Mucosa of descending colon (tissue), 3 donors: ENCODE data around the gene NDC80. TPM values are rescaled to one million over a fixed set of nuclear protein-coding genes. Genes with fewer than 3 reads are reported as not detected.

Experiments used
- ATAC-seq: fragments of 200-7000 bp; cut with Tn5 transposase; one replicate; pipeline ENCODE4 v1.9.1; 2020; ENCODE audit warnings: mild to moderate bottlenecking, moderate library complexity
- DNase-seq, 3 donors: peaks; one replicate each; pipeline ENCODE4 v3.0.0-alpha.2; 2020
- H3K36me3 ChIP-seq: fragments of 200-600 bp; one replicate; pipeline ENCODE4 v1.8.0; 2021; ENCODE audit warnings: low read depth, mild to moderate bottlenecking
- H3K4me1 ChIP-seq: fragments of 200-600 bp; one replicate; pipeline ENCODE4 v1.8.0; 2021; ENCODE audit warnings: low read depth, mild to moderate bottlenecking
- H3K4me3 ChIP-seq: fragments of 200-600 bp; one replicate; pipeline ENCODE4 v1.8.0; 2021; ENCODE audit warnings: mild to moderate bottlenecking
- H3K9me3 ChIP-seq: fragments of 200-600 bp; one replicate; pipeline ENCODE4 v1.8.0; 2021; ENCODE audit warnings: mild to moderate bottlenecking
- CTCF ChIP-seq: fragments of 200-600 bp; IDR thresholded peaks from one replicate; pipeline ENCODE4 v1.8.0; 2022; ENCODE audit warnings: antibody characterized with exemption, mild to moderate bottlenecking
- intact Hi-C, 2 donors: fragments of 100-400 bp; cut with DNase I in 1 of 2; cut with micrococcal nuclease in 1 of 2; formaldehyde crosslinking; loops; one replicate each; pipeline versions ENCODE4 v1.11.0 to v1.11.1; 2022; cut with DNase I, micrococcal nuclease
- total RNA-seq, 3 donors: library from RNA; stranded (reverse); fragmentation: NEBNext Ultra II Directional in 2 of 3; extraction: Animal tissue kit (Norgen Biotek cat#: 25700) in 2 of 3; gene quantifications; one replicate each; pipeline versions ENCODE4 v1.2.1 to v1.2.4, GENCODE V29; 2021 to 2023
- donor health status: DM: no; HTN: no; CAD: no; lungs with moderate emphysema.
- donor health status: DM: no; HTN: no; CAD: no.
- donor health status: DM: no; HTN: yes; CAD: no.

Gene NDC80
- total RNA-seq, 3 donors from 2014 or later, result 1.5 to 11.6 (median 3.1) TPM

DNA sequence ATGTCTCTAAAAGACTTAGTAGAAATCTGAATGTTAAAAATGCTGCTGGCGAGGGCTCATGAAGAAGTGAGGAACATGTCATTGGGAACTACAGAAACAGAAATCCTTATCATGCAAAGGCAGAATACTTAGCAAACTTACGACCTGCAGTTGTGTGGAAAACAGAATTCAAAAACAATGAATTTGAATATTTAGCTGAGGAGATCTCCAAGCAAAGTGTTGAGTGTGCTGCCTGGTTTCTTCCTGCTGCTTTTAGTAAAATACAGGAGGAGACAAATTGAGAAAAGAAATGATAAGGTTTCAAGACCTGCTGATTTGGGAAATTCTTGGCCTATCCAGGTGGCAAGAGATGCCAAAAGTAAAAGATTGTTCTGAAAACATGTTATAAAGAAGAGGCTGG is 38.6 kb upstream of the NDC80 start:
- no peak for TF ChIP-seq CTCF
- intact Hi-C loops, result no loop called here
- H3K36me3 ChIP-seq, result no peaks in the 10 kb centered on the region
- DNase-seq, result no peak
- no peak for ATAC-seq
- H3K9me3 ChIP-seq, result no peaks in the 10 kb centered on the region
- no peak overlapping the region for H3K4me3 ChIP-seq
- H3K4me1 ChIP-seq, result no peaks in the 10 kb centered on the region

DNA sequence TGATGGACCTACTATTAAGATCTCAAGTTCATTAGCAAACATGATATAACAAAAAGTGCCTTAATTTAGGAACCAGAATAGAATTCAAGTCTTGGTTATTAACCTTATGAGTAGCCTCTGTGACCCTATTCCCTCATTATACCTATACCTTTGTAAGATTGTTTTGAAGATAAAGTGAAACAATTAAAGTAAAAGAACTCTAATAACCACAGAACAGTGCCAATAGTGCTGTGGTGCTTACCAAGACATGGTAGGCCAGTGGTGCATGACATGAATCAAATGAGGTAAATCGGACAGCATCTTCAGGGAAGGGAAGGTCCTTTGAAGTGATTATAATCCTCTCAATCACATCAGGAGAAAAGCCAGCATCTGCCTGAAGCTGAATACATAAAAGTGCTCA is 36.5 kb upstream of the NDC80 start:
- ATAC-seq (no peak), DNase-seq (no peak)
- Histone ChIP-seq H3K36me3 (no peaks in the 10 kb centered on the region), H3K9me3 (no peaks in the 10 kb centered on the region), H3K4me3 (no peak overlapping the region), H3K4me1 (no peaks in the 10 kb centered on the region)
- no peak for TF ChIP-seq CTCF
- intact Hi-C loops, result no loop called here

GRCh38 chr18:2535419-2535910 is 35.9 kb upstream of the NDC80 start:
- TF ChIP-seq CTCF, result no peak
- intact Hi-C loops, result no loop called here
- ATAC-seq (no peak), DNase-seq (no peak)
- Histone ChIP-seq H3K4me3 (no peak overlapping the region), H3K36me3 (no peaks in the 10 kb centered on the region), H3K9me3 (no peaks in the 10 kb centered on the region), H3K4me1 (no peaks in the 10 kb centered on the region)

GRCh38 chr18:2536063-2536462 is 35.3 kb upstream of the NDC80 start:
- Histone ChIP-seq H3K4me1 (no peaks in the 10 kb centered on the region), H3K9me3 (no peaks in the 10 kb centered on the region), H3K4me3 (no peak overlapping the region), H3K36me3 (no peaks in the 10 kb centered on the region)
- DNase-seq, result no peak
- TF ChIP-seq CTCF, result no peak
- no peak for ATAC-seq
- intact Hi-C loops, result no loop called here

DNA sequence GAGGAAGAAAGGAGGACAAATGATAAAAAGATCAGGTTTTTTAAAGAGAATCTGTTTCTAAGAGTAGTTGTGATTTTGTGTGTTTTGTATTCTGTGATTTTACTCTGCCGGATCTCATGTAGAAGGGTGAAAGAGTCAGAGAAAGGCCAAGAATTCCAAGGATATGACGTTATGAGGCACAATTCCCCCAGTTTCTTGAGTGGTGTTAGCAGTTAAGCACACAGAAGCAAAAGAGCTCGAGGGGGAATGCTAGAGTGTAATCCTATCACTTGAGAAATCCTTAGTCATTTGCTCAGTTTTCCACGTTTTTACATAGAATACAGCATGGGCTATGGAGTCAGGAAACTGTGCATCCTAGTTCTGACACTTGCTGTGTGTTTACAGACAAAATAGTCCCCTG is 34.9 kb upstream of the NDC80 start:
- no peak for ATAC-seq
- no peak for DNase-seq
- no peak overlapping the region for H3K4me3 ChIP-seq
- no peaks in the 10 kb centered on the region for H3K9me3 ChIP-seq
- intact Hi-C loops, result no loop called here
- no peaks in the 10 kb centered on the region for H3K36me3 ChIP-seq
- TF ChIP-seq CTCF, result no peak
- H3K4me1 ChIP-seq, result no peaks in the 10 kb centered on the region

DNA sequence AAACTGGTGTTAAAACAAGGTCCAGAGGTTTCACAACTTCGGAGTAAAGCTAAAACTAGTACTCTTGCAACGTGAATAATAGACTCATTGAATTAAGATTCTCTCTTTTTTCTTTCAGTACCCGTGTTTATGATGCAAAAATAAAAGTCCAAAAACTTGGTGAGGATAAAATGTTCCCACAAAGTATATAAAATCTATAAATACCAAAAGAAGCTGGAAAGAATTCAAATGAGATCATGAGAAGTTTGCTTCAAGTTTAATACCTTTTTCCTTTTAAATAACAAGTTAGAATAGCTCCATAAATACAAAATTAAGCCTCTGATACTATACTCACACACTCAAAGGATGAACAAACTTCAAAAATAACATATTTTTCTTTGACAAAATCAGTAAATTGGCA is 34.1 kb upstream of the NDC80 start:
- no peaks in the 10 kb centered on the region for H3K9me3 ChIP-seq
- ATAC-seq (no peak), DNase-seq (no peak)
- no peak for TF ChIP-seq CTCF
- H3K4me3 ChIP-seq, result no peak overlapping the region
- H3K36me3 ChIP-seq, result no peaks in the 10 kb centered on the region
- H3K4me1 ChIP-seq, result no peaks in the 10 kb centered on the region
- intact Hi-C loops, result no loop called here
